ENCODE data around the gene WDCP. TPM values are rescaled to one million over a fixed set of nuclear protein-coding genes. Genes with fewer than 3 reads are reported as not detected.

WDCP gene
- total RNA-seq, 2 donors from 2014 or later, result 16.9 to 24.5 TPM

DNA sequence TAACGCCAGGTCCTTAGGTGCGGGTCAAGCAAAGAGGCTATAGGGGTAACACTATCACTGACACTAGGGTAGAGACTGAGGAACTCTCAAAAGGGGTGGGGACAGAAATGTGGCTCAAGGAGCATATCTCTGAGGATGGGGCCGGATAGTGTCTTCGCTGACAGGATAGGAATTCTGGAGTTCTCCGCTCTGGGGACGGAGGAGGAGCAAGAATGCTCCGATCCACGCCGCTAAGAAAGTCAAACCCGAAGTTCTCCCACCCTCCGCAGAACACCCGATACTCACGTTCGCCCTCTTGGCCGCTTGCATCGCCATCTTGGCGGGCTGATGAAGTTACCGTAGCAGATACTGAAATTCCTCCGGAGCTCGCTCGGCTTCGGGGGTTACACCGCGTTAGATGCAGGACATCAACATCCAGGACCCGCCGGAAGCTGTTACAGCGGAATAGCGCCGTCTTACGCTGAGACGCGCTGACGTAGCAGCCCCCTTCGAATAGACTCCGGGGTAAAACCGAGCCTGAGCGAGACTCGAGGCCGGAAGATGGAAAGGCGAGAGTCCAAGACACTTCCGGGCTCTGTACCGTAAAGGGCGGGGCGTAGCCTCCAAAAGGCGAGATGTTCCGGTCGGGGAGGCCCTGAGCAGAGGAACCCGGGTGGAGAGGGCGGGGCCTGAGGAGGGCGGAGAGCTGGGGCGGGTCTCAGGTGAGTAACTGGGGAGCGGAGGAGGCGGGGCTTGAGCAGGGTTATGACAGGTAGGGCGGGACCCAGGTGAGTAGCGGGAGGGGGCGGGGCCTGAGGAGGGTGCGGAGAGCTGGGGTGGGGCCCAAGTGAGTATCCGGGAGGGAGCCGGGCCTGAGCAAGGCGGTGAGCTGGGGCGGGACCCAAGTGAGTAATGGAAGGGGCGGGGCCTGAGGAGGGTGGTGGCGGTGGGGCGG, 29.0 kb upstream of the WDCP start, which contains the start of gene SF3B6:
SF3B6 (minus strand) TSS at position 412 of the 934 bp plus-strand sequence; CDS start at position 315, 97 bp downstream.
- DNase-seq (ENCODE audit: low spot score in 2 of 2) (peak; percentile 99), ATAC-seq (peak; percentile 91 to 93)
- peak within 1 kb of the TSS; percentile 90 to 97 for H3K27ac Mint-ChIP-seq
- H3K36me3 Mint-ChIP-seq, result peaks cover 18 to 19% of the 10 kb centered on the region in 2 donors
- no peaks in the 10 kb centered on the region for H3K9me3 Mint-ChIP-seq

GRCh38 chr2:24075259-24075658, 28.1 kb upstream of the WDCP start:
- no peak for ATAC-seq
- H3K27ac Mint-ChIP-seq, result peak overlapping the region; percentile 90 to 97

DNA sequence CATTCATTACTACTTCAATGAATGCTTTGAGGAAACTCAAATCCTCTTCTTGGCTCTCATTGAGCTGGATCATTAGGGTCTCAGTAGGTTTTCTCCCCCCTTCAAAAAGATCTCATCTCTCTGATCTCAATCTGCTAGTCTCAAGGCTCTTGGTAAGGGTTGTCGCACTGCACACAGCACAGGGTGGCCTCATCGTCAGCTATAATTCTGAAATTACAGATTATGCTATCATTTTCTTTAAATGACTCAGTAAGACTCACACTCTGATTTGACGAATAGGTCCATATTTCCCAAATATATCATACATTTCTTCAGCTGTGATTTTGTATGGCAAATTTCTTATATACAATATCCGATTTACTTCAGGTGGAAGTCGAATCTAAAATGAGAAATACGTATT, 26.6 kb upstream of the WDCP start:
- Mint-ChIP-seq H3K27ac (no peak overlapping the region), H3K9me3 (no peaks in the 10 kb centered on the region), H3K36me3 (peaks cover 19 to 23% of the 10 kb centered on the region in 2 donors)
- DNase-seq (ENCODE audit: low spot score in 2 of 2), result no peak
- ATAC-seq, result no peak

More at GRCh38 chr2:24075259-24075658, 28.1 kb upstream of the WDCP start:
- no peaks in the 10 kb centered on the region for H3K9me3 Mint-ChIP-seq
- peaks cover 18 to 19% of the 10 kb centered on the region in 2 donors for H3K36me3 Mint-ChIP-seq
- DNase-seq (ENCODE audit: low spot score in 2 of 2), result no peak

DNA sequence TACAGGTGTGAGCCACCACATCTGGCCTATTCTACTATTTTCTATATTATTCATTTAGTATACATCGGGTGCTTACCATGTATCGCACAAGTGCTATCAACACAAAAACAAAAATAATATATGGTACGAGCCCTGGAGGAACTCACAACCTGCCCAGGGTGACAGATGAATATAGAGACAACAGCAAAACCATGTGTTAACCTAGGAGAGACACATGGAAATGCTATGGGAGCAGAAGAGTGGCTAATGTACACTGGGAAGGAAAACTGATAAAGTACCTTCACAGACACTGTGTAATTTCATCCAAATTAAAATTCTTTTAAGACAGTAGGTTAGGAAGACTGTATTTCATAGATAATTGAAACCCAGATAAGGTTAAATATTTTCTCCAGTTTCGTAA, 25.1 kb upstream of the WDCP start:
- ATAC-seq (no peak), DNase-seq (ENCODE audit: low spot score in 2 of 2) (no peak)
- Mint-ChIP-seq H3K9me3 (no peaks in the 10 kb centered on the region), H3K27ac (peak overlapping the region; percentile 35 to 73), H3K36me3 (peaks cover 19 to 25% of the 10 kb centered on the region in 2 donors)

- no peak for DNase-seq (ENCODE audit: low spot score in 2 of 2)
- peak; percentile 51 to 66 for ATAC-seq
- H3K9me3 Mint-ChIP-seq, result no peaks in the 10 kb centered on the region
- no peak overlapping the region for H3K27ac Mint-ChIP-seq
- peaks cover 0 to 7% of the 10 kb centered on the region in 2 donors for H3K36me3 Mint-ChIP-seq
Measured at GRCh38 chr2:24065341-24065740, 18.1 kb upstream of the WDCP start.

DNA sequence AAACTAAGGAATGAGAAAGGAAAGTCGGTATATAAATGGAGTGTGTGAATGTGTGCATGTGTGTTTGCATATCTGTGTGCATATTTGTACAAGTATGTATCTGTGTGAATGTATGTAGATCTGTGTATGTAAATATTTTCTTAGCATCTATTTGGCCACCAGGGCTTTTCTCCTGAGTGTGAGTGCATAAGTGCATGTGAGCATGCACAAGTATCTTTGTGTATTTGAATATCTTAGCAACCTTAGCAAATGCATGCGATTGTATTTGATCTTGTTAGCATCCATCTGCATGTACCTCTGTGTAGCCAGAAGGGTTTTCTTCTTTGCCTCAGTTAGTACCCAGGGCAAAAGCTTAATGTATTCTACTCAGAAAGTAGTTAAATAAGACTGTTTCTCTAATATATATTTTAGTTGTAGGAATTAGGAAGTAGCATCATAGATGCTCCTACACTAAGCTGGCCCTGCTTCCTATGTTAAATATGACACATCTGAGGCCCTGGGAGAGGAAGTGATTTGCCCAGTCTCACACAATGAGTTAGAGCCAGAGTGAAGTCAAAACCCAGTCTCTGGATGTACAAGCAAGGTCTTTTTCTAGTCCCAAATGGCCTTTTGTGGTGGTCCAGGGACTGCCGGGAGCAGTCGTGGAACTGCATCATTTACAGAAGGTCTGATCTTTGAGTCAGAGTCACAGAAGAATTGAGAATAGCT, 11.5 kb upstream of the WDCP start:
- Mint-ChIP-seq H3K9me3 (no peaks in the 10 kb centered on the region), H3K27ac (no peak overlapping the region), H3K36me3 (no peaks in the 10 kb centered on the region)
- DNase-seq (ENCODE audit: low spot score in 2 of 2), result no peak
- ATAC-seq, result no peak

DNA sequence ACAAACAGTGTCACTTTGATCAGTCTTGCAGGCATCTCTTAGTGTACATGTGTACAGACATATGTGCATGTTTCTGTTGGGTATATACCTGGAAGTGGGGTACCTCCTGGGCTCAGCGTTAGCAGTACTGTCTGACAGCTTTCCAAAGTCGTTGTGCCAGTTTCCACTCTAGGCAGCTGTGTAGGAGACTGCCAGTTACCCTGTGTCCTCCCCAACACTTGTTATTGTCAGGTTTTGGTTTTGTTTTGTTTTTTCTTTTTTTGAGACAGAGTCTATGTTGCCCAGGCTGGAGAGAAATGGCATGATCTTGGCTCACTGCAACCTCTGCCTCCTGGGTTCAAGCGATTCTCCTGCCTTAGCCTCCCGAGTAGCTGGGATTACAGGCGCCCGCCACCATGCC, 8.6 kb upstream of the WDCP start:
- DNase-seq (ENCODE audit: low spot score in 2 of 2) (no peak), ATAC-seq (no peak)
- Mint-ChIP-seq H3K36me3 (no peaks in the 10 kb centered on the region), H3K9me3 (no peaks in the 10 kb centered on the region), H3K27ac (no peak overlapping the region)

- Mint-ChIP-seq H3K9me3 (no peaks in the 10 kb centered on the region), H3K36me3 (no peaks in the 10 kb centered on the region), H3K27ac (no peak overlapping the region)
- ATAC-seq, result no peak
- DNase-seq (ENCODE audit: low spot score in 2 of 2), result no peak
Measured at GRCh38 chr2:24054366-24055010, 7.3 kb upstream of the WDCP start.

GRCh38 chr2:24052951-24053350, 5.8 kb upstream of the WDCP start:
- H3K9me3 Mint-ChIP-seq, result no peaks in the 10 kb centered on the region
- H3K27ac Mint-ChIP-seq, result no peak overlapping the region
- no peak for ATAC-seq
- no peak for DNase-seq (ENCODE audit: low spot score in 2 of 2)
- H3K36me3 Mint-ChIP-seq, result no peaks in the 10 kb centered on the region

DNA sequence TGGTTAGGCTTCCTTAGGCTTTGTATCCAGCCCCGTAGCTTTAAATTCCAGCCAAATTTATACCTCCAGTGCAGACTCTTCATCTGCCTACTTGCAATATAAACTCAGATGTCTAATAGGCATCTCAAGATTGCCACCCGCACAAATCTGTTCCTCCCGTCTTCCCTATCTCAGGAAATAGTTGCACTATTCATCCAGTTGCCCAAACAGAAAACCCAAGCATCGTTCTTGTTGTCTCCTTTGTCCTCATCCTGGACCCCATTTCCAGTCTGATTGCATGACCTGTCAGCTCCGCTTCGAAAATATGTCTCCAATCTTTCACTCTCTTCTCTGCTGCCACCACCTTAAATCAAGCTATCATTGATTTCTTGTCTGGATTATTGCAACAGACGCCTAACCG, 4.6 kb upstream of the WDCP start:
- DNase-seq (ENCODE audit: low spot score in 2 of 2), result no peak
- Mint-ChIP-seq H3K36me3 (peaks cover 6 to 9% of the 10 kb centered on the region in 2 donors), H3K9me3 (no peaks in the 10 kb centered on the region), H3K27ac (no peak overlapping the region)
- ATAC-seq, result no peak

- Mint-ChIP-seq H3K9me3 (no peaks in the 10 kb centered on the region), H3K36me3 (peaks cover 6 to 9% of the 10 kb centered on the region in 2 donors), H3K27ac (no peak overlapping the region)
- no peak for ATAC-seq
- DNase-seq (ENCODE audit: low spot score in 2 of 2), result peak in 1 of 2 donors; percentile 14
Measured at GRCh38 chr2:24050041-24050979, 3.1 kb upstream of the WDCP start.

GRCh38 chr2:24049485-24050021, 2.4 kb upstream of the WDCP start, which contains the start of gene FKBP1B:
FKBP1B (plus strand) TSS chr2:24049741; CDS start chr2:24049850, 109 bp downstream.
- ATAC-seq, result peak; percentile 2 to 50
- Mint-ChIP-seq H3K36me3 (peaks cover 6 to 9% of the 10 kb centered on the region in 2 donors), H3K9me3 (no peaks in the 10 kb centered on the region), H3K27ac (no peak within 1 kb of the TSS)
- peak in 1 of 2 donors; percentile 65 for DNase-seq (ENCODE audit: low spot score in 2 of 2)

GRCh38 chr2:24048769-24049484, 1.7 kb upstream of the WDCP start:
- Mint-ChIP-seq H3K9me3 (no peaks in the 10 kb centered on the region), H3K27ac (no peak overlapping the region), H3K36me3 (peaks cover 6 to 9% of the 10 kb centered on the region in 2 donors)
- ATAC-seq (no peak), DNase-seq (ENCODE audit: low spot score in 2 of 2) (no peak)

GRCh38 chr2:24047703-24048033, 477 bp upstream of the WDCP start:
- no peak for DNase-seq (ENCODE audit: low spot score in 2 of 2)
- peak; percentile 1 to 2 for ATAC-seq
- no peaks in the 10 kb centered on the region for H3K9me3 Mint-ChIP-seq
- H3K27ac Mint-ChIP-seq, result peak overlapping the region in 1 of 2 donors; percentile 93
- H3K36me3 Mint-ChIP-seq, result peaks cover 6 to 9% of the 10 kb centered on the region in 2 donors

DNA sequence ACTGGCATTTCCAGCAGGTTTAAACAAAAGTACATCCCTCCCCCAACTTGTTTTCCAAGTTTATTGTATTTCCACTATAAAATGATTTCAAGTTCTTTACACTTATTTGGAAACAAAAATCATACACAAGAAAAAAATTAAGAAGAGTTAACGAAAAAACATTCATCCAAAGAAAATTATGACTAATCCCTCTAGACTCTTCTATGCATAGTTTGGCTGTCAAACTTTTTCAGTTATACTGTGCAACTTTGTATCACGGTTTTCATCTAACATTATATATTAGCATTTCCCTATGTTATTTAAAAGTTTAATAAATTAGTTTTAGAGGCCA, 627 bp downstream of the WDCP start:
- Mint-ChIP-seq H3K27ac (peak overlapping the region; percentile 93 to 94), H3K9me3 (no peaks in the 10 kb centered on the region), H3K36me3 (peaks cover 6 to 9% of the 10 kb centered on the region in 2 donors)
- ATAC-seq (no peak), DNase-seq (ENCODE audit: low spot score in 2 of 2) (no peak)
